Smooth muscle cell (in vitro differentiated cells): ENCODE results near the gene METAP2. TPM values are rescaled to one million over a fixed set of nuclear protein-coding genes. Genes with fewer than 3 reads are reported as not detected.
A peak's percentile ranks its signal among the peaks of the same experiment; 100 is the strongest.

Experiments used
- DNase-seq: peaks from one replicate; lab custom pipeline; 2025; ENCODE audit not compliant: unreplicated experiment; lab: John Stamatoyannopoulos, UW
- H2AFZ ChIP-seq: fragments of 200-600 bp; sonication (generic); 2 replicates; pipeline ENCODE4 v1.6.0; 2016; ENCODE audit warnings: antibody characterized with exemption, low read depth, mild to moderate bottlenecking
- H3F3A ChIP-seq: fragments of 200-600 bp; sonication (generic); 2 replicates; pipeline ENCODE4 v1.6.0; 2017; ENCODE audit warnings: antibody characterized with exemption, low read depth
- H3K27ac ChIP-seq: fragments of 200-600 bp; sonication (generic); 2 replicates; pipeline ENCODE4 v1.5.1; 2016; ENCODE audit warnings: low read depth, mild to moderate bottlenecking
- H3K27me3 ChIP-seq: fragments of 200-600 bp; sonication (generic); 2 replicates; pipeline ENCODE4 v1.6.1; 2016; ENCODE audit warnings: low read depth, mild to moderate bottlenecking
- H3K36me3 ChIP-seq: fragments of 200-600 bp; sonication (generic); 2 replicates; pipeline ENCODE4 v1.5.1; 2016; ENCODE audit warnings: low read depth
- H3K4me1 ChIP-seq: fragments of 200-600 bp; sonication (generic); 2 replicates; pipeline ENCODE4 v1.5.1; 2016; ENCODE audit warnings: low read depth
- H3K4me2 ChIP-seq: fragments of 200-600 bp; sonication (generic); 2 replicates; pipeline ENCODE4 v1.6.0; 2016; ENCODE audit warnings: mild to moderate bottlenecking
- H3K4me3 ChIP-seq: fragments of 200-600 bp; sonication (generic); 2 replicates; pipeline ENCODE4 v1.5.1; 2016; ENCODE audit warnings: mild to moderate bottlenecking
- H3K79me2 ChIP-seq: fragments of 200-600 bp; sonication (generic); 2 replicates; pipeline ENCODE4 v1.6.0; 2016; ENCODE audit warnings: low read depth, mild to moderate bottlenecking
- H3K9ac ChIP-seq: fragments of 200-600 bp; sonication (generic); 2 replicates; pipeline ENCODE4 v1.6.0; 2016; ENCODE audit warnings: low read depth
- H3K9me3 ChIP-seq: fragments of 200-600 bp; sonication (generic); replicated peaks from 2 replicates; pipeline ENCODE4 v1.5.1; 2016; ENCODE audit warnings: low read depth
- H4K20me1 ChIP-seq: fragments of 200-600 bp; sonication (generic); 2 replicates; pipeline ENCODE4 v1.6.0; 2016; ENCODE audit warnings: low read depth
- WGBS: methylation state at CpG from one replicate; pipeline ENCODE4 v1.1.7; 2016; ENCODE audit warnings: low lambda C conversion rate; 5-methylcytosine and 5-hydroxymethylcytosine counted together
- polyA plus RNA-seq: library from polyadenylated mRNA; unstranded; fragments of >200 nt; fragmentation: Nextera tagmentation; extraction: Ambion mirVana; gene quantifications from 2 replicates; pipeline ENCODE4 v1.2.1, GENCODE V29; 2016
- total RNA-seq: library from RNA; depleted of rRNA; stranded (reverse); fragments of >200 nt; gene quantifications from 2 replicates; pipeline ENCODE4 v1.2.3, GENCODE V29; 2014
- TF ChIP-seq, protein P1 (sequence below): fragments of 200-600 bp; sonication (generic); IDR thresholded peaks from 2 replicates; pipeline ENCODE4 v1.5.1; 2017; ENCODE audit warnings: borderline replicate concordance, mild to moderate bottlenecking, antibody characterized with exemption; ENCODE audit not compliant: insufficient read depth, poor library complexity, severe bottlenecking

The METAP2 gene
- total and polyA plus RNA-seq, 2 experiments from 2014 or later, result 39.2 to 54.8 TPM

DNA sequence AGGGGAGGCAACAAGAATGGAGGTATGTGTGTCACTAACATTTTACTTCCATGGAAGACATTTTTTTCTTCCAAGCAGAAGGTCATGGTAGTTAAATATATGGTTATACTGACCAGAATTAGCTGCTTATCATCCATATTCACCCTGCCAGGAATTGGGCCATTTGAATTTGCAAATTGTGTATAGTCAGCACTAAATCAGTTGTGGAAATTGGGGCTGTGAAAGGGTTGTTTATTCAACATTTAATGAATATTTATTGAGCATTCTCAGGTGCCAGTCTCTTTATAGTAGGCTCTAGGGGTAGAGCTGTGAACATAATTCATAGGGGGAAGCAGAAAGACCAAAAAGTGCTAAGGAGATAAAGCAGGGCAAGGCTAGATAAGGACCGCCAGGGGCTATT lies 38.0 kb downstream of the METAP2 start:
- Histone ChIP-seq H3K4me1 (no peaks in the 10 kb centered on the region), H3K36me3 (peaks cover 29% of the 10 kb centered on the region), H3K79me2 (no peaks in the 10 kb centered on the region), H3F3A (peaks cover 5% of the 10 kb centered on the region), H3K4me3 (no peak overlapping the region), H3K27me3 (no peaks in the 10 kb centered on the region), H3K27ac (no peak overlapping the region), H3K9me3 (no peaks in the 10 kb centered on the region), H2AFZ (no peak overlapping the region), H4K20me1 (peaks cover 63% of the 10 kb centered on the region), H3K9ac (no peak overlapping the region), H3K4me2 (no peak overlapping the region)
- DNase-seq, result no peak
- TF ChIP-seq, protein P1, sequence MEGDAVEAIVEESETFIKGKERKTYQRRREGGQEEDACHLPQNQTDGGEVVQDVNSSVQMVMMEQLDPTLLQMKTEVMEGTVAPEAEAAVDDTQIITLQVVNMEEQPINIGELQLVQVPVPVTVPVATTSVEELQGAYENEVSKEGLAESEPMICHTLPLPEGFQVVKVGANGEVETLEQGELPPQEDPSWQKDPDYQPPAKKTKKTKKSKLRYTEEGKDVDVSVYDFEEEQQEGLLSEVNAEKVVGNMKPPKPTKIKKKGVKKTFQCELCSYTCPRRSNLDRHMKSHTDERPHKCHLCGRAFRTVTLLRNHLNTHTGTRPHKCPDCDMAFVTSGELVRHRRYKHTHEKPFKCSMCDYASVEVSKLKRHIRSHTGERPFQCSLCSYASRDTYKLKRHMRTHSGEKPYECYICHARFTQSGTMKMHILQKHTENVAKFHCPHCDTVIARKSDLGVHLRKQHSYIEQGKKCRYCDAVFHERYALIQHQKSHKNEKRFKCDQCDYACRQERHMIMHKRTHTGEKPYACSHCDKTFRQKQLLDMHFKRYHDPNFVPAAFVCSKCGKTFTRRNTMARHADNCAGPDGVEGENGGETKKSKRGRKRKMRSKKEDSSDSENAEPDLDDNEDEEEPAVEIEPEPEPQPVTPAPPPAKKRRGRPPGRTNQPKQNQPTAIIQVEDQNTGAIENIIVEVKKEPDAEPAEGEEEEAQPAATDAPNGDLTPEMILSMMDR, result no peak
- 93% methylated on average over 1 of the region's 1 CpG for WGBS

DNA sequence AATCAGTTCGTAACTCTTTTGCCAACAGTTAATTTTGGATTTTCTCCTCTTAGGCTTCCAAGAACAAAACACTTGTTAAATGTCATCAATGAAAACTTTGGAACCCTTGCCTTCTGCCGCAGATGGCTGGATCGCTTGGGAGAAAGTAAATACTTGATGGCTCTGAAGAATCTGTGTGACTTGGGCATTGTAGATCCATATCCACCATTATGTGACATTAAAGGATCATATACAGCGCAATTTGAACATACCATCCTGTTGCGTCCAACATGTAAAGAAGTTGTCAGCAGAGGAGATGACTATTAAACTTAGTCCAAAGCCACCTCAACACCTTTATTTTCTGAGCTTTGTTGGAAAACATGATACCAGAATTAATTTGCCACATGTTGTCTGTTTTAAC lies 39.6 kb downstream of the METAP2 start:
- no peaks in the 10 kb centered on the region for H3K4me1 ChIP-seq
- no peak for DNase-seq
- no peak overlapping the region for H3K27ac ChIP-seq
- H3K27me3 ChIP-seq, result no peaks in the 10 kb centered on the region
- peaks cover 5% of the 10 kb centered on the region for H3F3A ChIP-seq
- no peak overlapping the region for H3K4me3 ChIP-seq
- H3K9me3 ChIP-seq, result no peaks in the 10 kb centered on the region
- no peaks in the 10 kb centered on the region for H3K79me2 ChIP-seq
- no peak overlapping the region for H3K9ac ChIP-seq
- peaks cover 50% of the 10 kb centered on the region for H4K20me1 ChIP-seq
- H2AFZ ChIP-seq, result no peak overlapping the region
- over 99% methylated on average over 5 of the region's 5 CpGs for WGBS
- H3K4me2 ChIP-seq, result no peak overlapping the region
- H3K36me3 ChIP-seq, result peaks cover 24% of the 10 kb centered on the region
- TF ChIP-seq, protein P1, result no peak

DNA sequence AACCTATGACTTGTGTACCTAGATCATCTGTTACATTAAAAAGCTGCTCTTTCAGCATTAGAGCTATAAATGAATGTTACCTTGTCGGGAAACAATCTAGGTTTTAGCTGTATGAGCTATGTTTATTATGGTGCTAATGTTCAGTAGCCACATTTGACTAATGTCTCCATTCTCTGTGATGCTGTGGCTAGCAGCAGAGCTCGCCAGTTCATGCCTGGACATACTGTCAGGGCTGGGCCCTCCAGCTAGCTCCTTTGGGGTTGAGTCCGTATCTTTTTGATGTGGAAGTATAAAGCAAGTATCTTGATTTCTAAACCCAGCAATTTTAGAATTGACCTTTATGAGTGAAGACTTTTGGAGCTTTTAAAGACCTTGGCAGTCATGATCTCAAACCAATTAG lies 41.2 kb downstream of the METAP2 start:
- H3K4me2 ChIP-seq, result no peak overlapping the region
- H3K4me1 ChIP-seq, result no peaks in the 10 kb centered on the region
- H3K4me3 ChIP-seq, result no peak overlapping the region
- TF ChIP-seq, protein P1, result no peak
- H3F3A ChIP-seq, result peaks cover 5% of the 10 kb centered on the region
- H3K9ac ChIP-seq, result no peak overlapping the region
- peaks cover 16% of the 10 kb centered on the region for H3K36me3 ChIP-seq
- H3K79me2 ChIP-seq, result no peaks in the 10 kb centered on the region
- no peak overlapping the region for H3K27ac ChIP-seq
- 98% methylated on average over 3 of the region's 3 CpGs for WGBS
- no peaks in the 10 kb centered on the region for H3K9me3 ChIP-seq
- no peak overlapping the region for H2AFZ ChIP-seq
- H4K20me1 ChIP-seq, result peaks cover 37% of the 10 kb centered on the region
- DNase-seq, result no peak
- H3K27me3 ChIP-seq, result no peaks in the 10 kb centered on the region

DNA sequence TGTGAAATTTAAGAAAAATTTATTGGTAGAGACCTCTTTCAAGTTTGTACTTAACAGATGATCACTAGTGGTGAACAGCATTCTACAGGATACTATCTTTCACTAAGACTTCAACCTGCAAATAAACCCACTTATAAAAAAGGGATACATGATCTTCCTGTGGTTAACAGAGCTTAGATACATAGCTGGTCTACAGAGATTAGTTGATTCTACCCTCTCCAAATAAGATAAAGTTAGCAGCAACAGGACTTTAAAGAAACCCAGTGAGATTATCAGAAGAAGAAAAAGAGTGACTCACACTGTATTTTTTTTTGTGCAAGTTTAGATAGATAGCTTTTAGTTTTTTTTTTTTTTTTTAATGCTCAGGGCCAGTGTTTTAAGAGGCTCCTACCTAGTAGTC lies 42.8 kb downstream of the METAP2 start:
- Histone ChIP-seq H3K9me3 (no peaks in the 10 kb centered on the region), H3K4me3 (no peak overlapping the region), H3K36me3 (peaks cover 16% of the 10 kb centered on the region), H3F3A (peaks cover 5% of the 10 kb centered on the region), H3K4me1 (no peaks in the 10 kb centered on the region), H2AFZ (no peak overlapping the region), H3K9ac (no peak overlapping the region), H3K4me2 (peak overlapping the region; percentile 28), H3K27ac (peak overlapping the region; percentile 23), H3K79me2 (no peaks in the 10 kb centered on the region), H4K20me1 (peaks cover 27% of the 10 kb centered on the region), H3K27me3 (no peaks in the 10 kb centered on the region)
- DNase-seq, result no peak
- TF ChIP-seq, protein P1, result no peak
